ENCODE data around the gene TBC1D5.

GRCh38 chr3:17709236-17709810 is 33.1 kb downstream of the TBC1D5 start:
- TF ChIP-seq CTCF (IDR thresholded peaks at IDR 0.05) (no peak), SIN3A (IDR thresholded peaks at IDR 0.05; ENCODE audit: borderline replicate concordance, insufficient read depth, low read depth, low read length) (no peak), REST (IDR thresholded peaks at IDR 0.05; ENCODE audit: insufficient read depth in 1 of 2, low read depth in 2 of 2, low read length in 1 of 2) (no peak)

Measured in Panc1 (cell line).